Left lobe of liver (tissue), 2 donors: Measurements from ENCODE around the gene NEXN. TPM values are rescaled to one million over a fixed set of nuclear protein-coding genes. Genes with fewer than 3 reads are reported as not detected.
"Not testable (repeated sequence)": the region's sequence is repeated elsewhere in the genome, so short reads cannot be mapped to it uniquely, and the experiment has no call there.

Source experiments
- ATAC-seq: fragments of 200-7000 bp; cut with Tn5 transposase; one replicate; pipeline ENCODE4 v1.9.1; 2020; ENCODE audit warnings: mild to moderate bottlenecking, moderate library complexity
- DNase-seq: peaks from one replicate; pipeline ENCODE4 v3.0.0-alpha.2; 2020; ENCODE audit warnings: low spot score
- total RNA-seq: library from RNA; stranded (reverse); gene quantifications from one replicate; pipeline ENCODE4 v1.2.1, GENCODE V29; 2021
- donor health status: DM: no; HTN: no; CAD: no; lungs with moderate emphysema.
- donor health status: DM: no; HTN: yes; CAD: no.

NEXN gene
- total RNA-seq, 1 donor from 2014 or later = 0.68 TPM

DNA sequence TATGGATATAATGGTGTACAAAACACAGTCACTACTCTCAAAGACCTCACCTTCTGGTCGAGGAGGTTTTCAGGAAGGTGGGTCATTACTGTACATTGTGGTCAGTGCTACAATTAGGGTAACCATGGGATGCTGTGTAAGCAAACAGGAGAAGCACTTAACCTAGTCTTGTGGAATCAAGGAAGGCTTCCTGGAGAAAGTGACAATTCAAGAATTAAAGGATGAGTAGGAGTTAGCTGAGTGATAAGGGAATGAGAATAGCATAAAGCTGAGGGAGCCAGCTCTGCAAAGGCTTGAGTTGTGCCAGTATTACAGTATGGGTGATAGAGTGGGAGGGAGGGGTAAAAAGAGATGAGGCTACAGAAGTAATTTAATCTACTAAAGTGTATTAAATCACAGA, 17.2 kb downstream of the NEXN start:
- ATAC-seq = no peak
- DNase-seq = no peak

DNA sequence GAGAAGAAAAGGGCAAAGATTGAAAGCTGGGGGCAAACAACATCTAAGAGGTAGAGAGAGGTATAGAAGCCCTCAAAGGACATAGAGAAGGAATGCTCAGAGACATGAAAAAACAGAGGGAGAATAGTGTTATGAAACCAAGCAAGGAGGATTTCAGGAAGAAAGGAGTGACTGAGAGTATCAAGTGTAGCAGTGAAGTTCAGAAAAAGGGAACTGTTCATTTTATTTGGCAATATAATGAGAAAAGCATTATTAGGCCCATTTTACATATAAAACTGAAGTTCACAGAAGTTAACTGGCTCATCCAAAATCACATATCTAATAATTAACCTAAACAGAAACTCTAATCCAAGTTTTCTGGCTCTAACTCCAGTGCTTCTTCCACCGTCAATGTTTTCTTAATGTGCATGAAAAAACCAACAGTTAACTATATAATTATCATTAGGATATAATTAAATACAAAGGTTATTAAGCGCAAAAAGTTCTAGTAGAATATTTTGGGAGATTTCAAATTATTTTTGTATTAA, 17.7 kb downstream of the NEXN start:
- ATAC-seq = peak; percentile 58

DNA sequence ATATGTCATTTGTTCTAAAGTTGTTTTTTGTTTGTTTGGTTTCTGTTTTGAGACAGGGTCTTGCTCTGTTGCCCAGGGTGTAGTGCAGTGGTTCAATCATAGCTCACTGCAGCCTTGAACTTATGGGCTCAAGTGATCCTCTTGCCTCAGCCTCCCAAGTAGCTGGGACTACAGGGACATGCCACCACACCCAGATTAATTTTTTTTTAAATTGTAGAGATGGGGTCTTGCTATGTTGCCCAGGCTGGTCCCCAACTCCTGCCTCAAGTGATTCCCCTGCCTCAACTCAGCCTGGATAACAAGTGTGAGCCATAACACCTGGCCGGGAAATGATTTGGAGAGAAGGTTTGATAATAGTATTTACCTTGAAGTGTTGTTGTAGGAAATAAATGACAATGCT, 18.2 kb downstream of the NEXN start:
- ATAC-seq = no peak

More for the DNA sequence above, 17.7 kb downstream of the NEXN start:
- no peak for DNase-seq

DNA sequence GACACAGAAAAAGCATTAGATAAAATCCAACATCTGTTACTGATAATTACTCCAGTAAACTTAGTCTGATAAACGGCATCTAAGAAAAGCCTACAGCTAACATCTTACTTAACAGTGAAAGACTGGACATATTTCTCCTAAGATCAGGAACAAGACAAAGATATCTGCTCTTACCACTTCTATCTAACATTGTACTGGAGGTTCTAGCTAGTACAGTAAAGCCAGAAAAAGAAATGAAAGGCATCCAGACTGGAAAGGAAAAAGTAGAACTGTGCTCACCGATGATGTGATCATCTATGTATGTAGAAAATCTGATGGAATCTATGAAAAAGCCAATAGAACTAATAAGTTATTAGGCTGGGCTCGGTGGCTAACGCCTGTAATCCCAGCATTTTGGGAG, 21.7 kb downstream of the NEXN start:
- DNase-seq = no peak
- no peak for ATAC-seq

More for the DNA sequence above, 18.2 kb downstream of the NEXN start:
- no peak for DNase-seq

DNA sequence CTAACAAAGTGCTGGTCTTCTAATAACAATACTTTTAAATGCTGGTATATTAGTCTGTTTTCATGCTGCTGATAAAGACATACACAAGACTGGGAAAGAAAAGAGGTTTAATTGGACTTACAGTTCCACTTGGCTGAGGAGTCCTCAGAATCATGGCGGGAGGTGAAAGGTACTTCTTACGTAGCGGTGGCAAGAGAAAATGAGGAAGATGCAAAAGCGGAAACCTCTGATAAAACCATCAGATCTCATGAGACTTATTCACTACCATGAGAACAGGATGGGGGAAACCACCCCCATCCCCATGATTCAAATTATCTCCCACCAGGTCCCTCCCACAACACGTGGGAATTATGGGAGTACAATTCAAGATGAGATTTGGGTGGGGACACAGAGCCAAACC, 30.5 kb downstream of the NEXN start:
- ATAC-seq, DNase-seq: not testable (repeated sequence)

DNA sequence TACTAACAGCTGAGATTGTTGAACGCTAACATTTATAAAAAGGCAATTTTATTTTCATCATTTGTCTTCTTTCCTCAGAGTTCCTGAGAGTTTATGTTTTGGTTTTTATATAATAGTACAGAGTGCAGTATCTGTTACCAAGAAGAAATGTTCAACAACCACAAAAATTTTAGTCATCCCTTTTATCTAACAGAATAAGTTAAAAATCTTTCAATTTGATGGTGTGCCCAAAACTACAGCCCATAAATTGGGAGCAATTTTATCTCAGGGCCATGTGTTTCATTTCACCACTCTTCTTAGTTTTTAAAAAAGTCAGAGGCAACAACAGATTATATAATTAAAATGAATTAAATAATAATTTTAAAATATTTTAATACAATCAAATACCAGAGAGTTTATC, 37.1 kb downstream of the NEXN start:
- DNase-seq (no peak), ATAC-seq (no peak)

DNA sequence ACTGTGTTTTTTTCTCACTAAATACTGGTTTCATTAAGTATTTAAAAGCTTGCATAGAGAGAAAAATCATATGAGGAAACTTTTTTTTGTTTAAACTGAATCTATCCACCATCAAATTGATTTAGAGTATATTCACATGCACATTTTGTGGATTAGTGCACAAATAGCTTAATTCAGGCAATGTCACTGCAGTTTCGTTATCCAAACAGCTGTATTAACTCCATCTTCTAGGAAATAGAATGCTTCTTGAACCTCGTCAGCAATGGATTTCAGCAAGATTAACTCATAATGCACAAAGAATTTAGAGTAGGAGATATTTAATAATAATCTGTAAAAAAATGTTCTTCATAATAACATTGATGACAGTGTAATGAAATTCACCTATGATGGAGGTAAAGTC, 37.5 kb downstream of the NEXN start:
- DNase-seq = no peak
- no peak for ATAC-seq

DNA sequence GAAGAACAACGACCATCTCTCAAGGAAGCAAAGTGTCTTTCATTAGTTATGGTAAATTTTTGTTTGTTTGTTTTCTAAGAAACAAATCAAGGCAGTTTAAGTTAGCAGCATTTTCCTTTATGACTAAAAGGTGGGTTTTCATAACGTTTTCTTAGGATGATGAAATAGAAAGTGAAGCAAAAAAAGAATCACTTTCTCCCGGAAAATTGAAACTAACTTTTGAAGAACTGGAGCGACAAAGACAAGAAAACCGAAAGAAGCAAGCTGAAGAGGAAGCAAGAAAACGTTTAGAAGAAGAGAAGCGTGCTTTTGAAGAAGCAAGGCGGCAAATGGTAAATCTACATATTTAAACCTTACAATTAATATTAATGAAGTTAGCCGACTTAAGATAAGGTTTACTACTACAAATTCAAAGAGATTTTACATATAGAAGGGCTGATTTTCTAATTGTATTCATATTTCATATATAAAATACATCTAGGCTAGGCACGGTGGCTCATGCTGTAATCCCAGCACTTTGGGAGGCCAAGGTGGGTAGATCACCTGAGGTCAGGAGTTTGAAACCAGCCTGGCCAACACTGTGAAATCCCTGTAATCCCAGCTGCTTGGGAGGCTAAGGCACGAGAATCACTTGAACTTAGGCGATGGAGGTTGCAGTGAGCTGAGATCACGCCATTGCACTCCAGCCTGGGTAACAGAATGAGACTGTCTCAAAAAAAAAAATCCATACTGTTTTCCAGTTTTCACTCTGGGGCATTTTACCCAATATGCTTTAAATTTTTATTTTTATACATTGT, 38.3 kb downstream of the NEXN start:
- DNase-seq (no peak), ATAC-seq (no peak)

DNA sequence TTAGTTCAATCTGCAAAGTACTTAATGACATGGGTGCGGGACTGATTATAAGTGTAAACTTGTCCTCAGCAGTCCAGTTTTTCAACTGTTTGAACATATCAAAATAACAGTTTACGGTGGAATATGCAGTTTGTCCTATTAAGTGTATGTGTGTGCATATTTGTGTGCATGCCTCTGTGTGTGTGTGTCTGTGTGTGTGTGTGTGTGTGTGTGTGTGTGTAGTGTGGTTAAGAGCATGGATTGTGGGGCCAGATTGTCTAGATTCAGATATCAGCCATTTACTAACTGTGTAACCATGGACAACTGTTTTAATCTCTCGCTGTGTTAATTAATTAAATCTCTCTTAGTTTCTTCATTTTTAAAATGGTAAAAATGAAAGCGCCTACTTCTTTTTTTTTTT, 39.0 kb downstream of the NEXN start:
- no peak for DNase-seq
- ATAC-seq = no peak

DNA sequence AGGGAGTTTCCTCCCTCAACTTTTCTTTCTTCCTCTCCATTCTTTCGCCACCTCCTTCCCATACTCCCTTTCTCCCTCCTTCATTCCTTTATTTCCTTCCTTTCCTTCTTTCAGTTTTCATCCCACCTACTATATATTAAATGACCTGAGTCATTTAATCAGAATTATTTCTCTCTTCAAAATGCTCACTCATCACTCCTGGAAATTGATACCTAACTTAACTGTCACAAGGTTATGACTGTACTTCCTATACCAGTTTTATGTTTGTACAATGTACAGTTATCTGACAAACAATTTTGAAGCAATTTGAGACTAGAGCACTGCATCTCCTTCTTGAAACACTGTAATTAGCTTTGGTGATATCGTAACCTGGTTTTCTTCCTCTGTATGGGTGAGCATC, 41.4 kb downstream of the NEXN start:
- DNase-seq = no peak
- ATAC-seq = no peak

DNA sequence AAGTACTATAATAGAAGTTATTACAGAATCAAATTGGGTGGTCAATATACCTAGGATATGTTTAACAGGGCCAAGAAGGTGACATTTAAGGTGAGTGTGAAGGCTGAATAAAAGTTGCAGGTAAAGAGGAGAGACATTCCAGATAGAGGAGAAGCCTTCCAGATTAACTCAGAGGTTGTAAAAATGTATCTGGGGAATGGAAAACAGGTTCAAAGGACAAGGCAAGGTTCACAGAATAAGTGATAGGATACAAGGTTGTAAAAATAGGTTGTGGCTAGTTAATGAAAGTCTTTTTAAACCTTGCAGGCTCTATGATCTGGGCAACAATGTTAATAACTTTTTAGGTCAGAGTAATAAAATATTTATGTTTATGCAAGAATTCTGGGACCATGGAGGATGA, 50.2 kb downstream of the NEXN start:
- DNase-seq (no peak), ATAC-seq (no peak)

DNA sequence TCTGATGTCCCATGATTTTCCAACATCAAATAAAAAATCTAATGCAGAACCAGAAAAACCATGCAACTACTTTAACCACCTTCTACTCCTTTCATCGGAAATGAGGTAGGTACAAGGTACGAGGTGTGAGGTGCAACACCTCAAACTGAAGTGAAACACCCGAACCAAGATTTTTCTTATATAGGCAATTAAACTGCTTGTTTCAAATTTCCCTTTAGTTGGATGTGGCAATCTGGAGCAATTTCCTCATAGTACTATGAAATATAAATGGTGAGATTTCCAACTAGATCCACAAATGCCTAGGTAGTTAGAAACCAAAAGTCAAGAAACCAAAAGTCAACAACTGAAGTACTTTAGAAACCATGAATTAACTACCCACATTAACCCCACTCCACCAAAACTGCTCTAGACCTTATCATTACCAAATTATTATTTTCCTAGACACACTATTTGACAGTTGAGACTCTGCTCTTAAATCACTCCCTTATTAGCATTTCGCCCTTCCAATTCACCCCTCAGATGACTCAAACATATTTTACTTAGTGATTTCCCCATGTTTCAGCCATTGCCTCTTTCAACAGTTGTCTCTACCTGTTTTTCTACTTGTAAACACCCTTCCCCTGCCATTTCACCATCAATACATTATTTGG, 52.6 kb downstream of the NEXN start:
- DNase-seq = no peak
- ATAC-seq = no peak

DNA sequence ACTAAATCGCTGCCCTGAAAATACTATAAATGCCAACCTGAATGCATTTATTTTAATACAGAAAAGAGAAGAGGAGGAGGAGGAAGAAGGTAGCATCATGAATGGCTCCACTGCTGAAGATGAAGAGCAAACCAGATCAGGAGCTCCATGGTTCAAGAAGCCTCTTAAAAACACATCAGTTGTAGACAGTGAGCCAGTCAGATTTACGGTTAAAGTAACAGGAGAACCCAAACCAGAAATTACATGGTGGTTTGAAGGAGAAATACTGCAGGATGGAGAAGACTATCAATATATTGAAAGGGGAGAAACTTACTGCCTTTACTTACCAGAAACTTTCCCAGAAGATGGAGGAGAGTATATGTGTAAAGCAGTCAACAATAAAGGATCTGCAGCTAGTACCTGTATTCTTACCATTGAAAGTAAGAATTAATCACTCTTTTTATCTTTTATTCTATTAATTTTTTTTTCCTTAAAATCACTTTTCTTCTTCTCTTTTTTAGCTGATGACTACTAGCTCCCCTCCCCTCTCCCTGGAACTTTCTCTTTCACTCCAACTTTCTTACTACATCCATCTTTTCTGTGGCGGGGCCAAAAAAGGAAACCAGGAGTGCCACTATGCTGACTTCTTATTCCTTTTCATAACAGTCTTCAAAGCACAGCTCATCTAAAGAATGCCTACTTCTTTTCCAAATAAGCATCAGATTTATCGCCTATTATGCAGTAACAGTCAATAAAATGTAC, 54.1 kb downstream of the NEXN start:
- DNase-seq (no peak), ATAC-seq (no peak)

DNA sequence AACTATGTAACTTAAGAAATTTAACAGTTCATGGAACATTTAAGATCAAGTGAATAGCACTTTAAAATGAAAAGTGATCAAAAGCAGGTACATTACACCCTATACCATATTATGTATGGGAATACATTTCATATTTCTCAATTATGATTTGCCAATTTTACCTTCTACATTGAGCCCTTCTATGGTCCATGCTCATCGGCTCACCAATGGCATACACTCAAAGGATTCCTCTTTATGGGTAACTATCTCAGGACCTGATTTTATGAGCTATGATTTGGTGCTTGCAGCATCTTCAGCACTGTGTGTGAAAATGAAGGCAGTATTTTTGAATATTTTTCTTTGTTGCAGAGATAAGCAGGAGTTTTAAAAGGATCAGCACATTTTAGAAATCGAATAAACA, 56.9 kb downstream of the NEXN start:
- no peak for ATAC-seq
- no peak for DNase-seq

DNA sequence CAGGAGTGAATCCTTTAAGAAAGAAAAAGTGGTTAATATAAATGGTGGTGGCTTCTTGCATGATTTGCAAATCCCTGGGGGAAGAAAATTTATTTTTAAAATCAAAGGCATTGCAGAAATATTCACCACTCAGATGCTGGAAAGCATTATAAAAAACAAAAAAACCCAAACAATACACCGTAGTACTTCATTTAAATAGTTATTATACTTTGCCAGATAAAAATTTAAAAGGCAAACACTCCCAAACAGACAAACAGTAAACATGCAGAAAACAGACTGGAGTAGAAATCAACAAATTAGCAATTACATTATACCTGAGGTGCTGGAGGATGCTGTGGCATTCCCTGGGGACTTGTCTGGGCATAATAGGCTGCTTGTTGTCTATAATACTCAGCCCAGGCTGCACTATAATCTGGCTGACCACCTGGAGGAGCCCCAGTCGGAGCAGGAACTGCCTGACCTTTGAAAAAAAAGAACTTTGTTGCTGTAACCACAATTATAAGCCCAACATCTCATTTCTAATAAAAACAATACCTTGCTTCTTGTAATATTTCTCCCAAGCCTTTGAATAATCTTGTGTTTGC, 60.5 kb downstream of the NEXN start:
- ATAC-seq (peak; percentile 30), DNase-seq (no peak)

DNA sequence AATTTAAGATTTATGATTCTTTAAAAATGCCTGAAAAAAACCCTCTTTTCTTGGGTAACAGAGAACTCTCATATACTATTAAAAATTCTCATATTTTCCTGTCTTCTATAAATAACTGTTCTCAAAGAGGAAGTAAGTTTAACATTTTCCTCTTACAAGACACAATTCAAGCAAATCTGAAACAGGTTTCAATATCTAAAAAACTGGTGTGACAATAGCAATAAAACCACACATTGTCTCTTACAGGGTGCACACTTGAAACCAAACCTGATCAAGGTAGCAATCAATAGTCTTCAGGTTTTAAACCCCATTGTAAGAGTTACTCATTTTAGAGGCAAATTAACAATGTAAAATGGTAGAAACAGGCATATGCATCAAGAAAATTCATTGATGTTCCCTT, 62.4 kb downstream of the NEXN start:
- no peak for DNase-seq
- ATAC-seq = no peak

DNA sequence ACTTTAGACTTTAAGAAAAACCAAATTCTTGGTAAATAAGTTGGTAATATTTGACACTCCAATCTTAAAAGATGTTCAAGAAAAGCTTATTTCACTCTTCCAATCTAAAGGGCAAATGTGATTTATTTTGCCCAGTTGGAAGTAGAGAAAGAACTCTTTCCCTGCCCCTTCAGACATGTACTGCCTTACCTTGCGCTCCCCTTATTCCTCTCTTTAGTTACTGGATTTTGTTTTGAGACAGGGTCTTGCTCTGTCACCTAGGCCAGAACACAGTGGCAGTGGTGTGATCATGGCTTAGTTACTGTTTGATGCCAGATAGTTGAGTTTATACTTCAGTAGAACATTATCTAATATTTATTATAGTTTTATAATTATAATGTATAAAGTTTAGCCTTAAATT, 62.9 kb downstream of the NEXN start:
- no peak for DNase-seq
- ATAC-seq = no peak

DNA sequence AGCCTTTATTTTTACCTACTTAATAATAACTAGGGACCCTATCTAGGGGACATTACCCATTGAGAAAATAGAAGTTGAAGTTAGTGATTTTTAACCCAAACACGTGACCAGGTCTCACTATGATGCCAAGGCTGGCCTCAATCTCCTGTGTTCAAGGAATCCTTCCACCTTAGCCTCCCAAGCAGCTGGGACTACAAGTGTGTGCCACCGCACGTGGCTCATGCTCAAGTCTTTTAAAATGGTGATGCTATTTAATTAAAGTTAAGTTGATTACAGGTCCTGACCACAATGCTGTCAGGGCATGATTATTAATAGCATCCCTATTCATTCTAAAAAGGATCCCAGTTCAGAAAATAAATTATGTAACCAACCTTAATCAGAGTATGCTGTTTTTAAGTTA, 65.5 kb downstream of the NEXN start:
- DNase-seq (no peak), ATAC-seq (no peak)

DNA sequence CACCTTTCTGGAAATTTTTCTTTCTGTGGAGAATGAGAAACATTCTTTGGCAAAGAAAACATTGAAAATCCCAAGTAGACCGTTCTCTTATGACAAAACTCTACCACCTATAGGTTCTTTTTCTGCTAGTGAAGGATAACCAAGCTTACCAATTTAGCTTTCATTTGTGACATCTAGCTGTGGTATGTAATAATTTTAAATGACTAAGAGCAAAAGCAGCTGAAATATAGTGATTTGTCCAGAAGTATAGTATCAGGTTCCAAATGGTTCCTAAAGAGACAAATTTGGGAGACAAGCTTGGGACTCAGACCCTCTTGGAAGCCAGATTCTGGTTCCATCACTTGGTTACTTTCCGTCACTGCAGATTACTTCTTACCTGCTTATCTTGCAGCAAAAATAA, 66.1 kb downstream of the NEXN start:
- no peak for ATAC-seq
- no peak for DNase-seq

DNA sequence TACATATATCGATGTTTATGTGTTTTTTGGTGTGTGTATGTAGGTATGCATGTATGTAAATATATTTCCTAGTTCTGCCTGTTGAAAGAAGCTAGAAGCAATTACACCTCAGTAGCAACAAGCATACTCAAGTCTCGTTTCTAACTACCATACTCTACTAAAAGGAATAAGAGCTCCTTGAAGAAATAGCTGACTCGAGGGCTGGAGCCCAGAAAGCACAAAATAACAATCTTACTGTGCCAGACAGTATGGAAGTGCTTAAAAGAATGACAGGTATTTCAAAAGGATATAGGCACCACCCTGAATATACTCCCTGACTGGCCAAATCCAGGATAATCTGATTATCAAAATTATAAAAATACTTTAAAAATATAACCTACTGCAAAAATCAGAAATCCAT, 67.3 kb downstream of the NEXN start:
- DNase-seq (no peak), ATAC-seq (no peak)

DNA sequence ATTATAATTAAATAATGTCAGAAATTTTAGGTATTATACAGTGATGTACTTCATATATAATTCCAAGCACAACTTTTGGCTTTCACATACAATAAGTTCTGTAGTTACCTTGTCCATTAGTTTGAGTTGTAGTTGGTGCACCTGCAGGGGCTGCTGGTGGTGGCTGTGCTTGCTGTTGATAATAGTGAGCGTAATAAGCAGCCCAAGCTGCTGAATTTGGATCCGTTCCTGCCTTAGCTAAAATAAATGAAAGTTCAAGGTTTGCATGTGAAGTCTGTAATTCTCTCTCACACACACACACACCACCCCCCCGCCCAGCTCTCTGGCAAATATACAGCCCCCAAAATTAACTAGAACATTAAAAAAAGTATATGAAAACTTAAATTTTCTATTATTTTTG, 68.0 kb downstream of the NEXN start:
- DNase-seq (no peak), ATAC-seq (no peak)
